ENCODE data around the gene GALNT17.

The GALNT17 gene

DNA sequence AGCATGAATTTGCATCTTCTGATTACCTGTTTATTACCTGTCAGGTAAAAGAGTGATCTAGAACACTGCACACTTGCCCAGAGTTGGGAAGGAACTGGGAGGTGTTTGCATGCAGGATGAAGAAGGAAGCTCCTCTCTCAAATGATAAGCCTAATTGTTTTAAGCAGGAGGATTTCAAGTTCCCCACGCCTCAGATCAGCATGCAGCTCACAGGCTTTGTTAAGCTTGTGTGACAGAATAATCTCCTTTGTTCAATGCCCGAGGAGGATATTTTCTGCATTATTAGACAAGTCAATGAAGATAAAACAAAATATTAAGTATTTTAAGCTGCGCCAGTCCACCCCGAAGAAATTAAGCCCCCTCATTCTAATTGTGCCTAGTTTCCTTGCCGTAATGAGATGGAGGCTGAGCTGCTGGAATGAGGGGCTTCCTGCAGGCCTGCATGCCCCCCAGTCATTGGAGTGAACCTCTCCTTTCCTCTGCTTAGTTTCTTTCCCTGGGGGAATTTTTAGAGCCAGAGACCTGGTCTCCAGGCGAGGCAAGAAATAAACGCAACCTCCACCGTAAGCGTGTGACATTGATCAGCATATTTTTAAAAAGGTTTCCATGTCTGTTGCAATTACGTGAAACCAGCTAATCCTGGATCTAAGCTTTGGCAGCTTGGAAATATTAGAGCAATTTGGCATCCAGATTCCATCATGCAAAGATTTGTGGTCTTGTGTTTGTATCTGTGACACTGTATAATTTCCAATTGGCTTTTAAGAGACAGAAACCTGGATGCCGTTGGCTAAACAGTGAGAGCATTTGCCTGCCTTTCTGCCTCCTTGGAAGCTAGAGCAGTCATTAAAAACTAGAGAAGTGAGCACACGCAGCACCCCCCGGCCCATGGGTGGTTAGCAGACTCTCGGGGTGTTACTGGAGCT, 376.0 kb downstream of the GALNT17 start:
- DNase-seq = no peak

DNA sequence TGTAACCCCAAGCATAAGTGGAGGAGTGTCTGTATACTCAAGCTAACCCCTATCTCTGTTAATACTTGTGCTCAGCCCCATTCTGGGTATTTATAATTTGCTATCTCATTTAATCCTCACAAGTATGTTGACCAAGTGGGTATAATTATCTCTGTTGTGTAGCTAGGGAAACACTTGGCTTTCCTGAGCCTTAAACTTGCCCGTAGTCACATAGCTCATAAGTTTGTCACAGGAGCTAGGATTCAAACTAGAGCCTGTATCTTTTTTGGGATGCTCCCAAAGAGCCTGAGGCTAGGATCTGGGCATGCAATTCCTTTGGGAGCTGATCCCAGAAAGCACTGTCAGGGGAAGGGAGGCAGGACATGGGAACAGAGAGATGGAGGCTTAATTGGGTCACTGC, 377.4 kb downstream of the GALNT17 start:
- DNase-seq = no peak

DNA sequence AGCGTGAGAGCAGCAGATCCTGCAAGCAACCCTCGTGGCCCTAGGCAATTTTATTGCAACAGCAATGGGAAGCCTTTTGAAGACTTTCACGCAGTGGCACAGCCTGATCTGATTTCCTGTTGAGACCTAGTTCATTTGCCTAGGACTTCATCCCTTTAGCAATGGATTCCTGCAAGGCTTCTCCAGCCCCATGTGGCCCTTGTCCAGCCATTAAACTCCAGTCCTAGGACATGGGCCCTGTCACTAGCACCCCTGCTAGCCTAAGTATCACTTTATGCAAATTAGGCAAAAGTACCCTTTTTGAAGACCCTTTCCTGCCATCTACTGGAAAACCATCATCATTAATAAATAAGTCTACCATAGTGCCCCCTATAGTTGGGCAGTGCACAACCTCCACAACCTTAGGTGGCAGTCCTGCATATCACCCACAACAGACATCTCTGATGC, 379.4 kb downstream of the GALNT17 start:
- no peak for DNase-seq

DNA sequence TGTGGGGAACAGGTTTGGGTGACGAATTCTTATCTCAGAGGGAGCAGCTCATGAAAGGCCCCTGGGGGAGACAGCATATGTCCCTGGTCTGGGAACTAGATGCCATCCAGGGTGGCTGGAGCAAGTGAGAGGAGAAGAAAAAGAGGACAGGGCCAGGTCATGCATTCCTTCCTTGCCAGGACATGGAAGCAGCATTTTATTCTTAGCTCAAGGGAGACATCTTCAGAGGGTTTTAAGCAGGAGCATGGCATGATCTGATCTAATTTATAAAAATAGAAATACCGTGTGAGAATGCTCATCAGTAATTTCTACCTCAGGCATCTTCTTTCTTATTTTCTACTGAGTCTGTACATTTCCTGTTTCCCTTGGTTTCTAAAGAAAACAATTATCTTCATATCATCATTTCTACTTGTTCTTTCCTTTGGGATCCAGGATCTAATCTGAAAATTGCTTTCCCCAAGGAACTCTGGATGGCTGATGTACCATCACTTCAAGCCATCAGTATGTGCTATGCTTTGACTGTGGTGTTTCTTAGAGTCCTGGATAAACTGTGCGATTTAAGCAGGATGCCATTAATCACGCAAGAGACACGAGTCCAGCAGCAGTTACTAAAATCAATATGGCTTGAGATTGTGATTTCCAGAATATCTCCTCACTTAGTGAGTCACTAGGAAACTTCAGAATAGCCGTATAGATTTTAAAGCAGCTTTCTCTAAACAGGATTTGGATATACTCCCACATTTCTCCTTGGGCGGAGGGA, 386.2 kb downstream of the GALNT17 start:
- DNase-seq = no peak

DNA sequence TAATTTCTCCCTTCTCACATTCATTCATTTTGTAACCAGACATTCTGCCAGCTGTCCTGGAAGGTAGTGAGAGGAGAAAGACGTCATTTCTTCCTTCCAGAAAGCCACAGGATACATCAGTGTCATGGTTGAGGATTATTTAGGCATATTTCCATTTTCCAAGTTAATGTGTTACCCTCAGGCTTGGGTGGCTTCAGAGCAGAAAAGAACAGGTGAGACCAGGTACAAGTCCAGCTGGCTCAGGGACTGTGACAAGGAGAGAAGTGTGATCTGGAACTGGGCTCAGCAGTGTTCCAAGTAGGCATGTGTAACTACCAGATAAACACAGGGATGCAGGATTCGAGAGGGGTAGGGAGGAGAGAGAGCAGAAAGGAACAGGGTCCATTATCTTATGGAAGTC, 386.9 kb downstream of the GALNT17 start:
- DNase-seq = no peak

DNA sequence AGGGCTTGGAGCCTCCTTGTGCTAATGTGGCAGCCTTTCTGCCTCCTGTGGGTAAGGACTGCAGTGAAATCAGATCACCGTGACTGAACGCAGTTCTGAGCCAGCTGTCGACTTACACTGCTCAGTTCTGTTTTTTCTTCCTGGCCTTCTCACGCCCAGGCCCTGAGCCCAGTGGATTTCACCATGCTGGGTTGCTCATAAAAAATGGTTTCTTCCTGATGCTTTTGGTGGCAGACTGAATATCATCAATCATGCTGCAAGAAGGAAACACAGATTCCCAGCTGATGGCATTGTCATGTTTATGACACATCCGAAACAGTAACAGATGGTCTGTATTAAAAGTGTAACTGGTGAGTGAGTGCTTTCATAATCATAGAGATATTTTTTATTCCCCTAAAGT, 389.6 kb downstream of the GALNT17 start:
- no peak for DNase-seq

DNA sequence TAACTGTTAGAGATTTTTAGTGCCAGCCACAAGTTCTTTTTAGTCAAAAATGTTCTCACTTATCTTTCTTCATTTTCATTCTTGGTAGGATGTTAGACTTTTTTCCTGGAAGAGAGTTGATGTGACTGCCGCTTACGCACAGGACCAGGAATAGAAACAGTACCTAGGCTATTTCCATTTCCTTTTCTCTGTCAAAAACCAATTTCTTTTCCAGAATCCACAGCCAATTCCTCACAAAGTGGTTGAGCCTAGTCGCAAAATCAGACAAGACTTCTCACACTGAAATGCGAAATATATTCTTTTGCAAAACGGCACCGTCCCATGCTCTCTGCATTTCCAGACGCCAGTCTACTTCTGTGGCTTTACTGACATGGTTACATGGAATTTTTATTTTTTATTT, 394.2 kb downstream of the GALNT17 start:
- DNase-seq = no peak

DNA sequence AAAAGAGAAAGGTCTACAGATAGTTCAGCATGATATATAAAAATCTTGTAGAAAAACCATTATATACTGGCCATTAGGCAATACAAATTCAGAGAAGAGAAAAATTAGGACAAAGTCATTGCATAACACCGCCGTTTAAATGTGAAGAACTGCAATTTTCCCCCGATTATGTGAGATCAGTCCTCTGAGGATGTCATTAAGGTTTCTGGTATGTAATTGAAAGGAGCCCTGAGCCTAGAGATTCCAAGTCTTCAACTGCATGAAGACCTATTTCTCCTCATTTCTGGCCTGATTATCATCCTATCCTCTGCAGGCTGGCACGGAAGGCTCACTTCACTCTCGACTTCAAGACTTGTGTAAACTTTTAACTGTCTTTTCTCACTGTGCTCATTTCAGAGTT, 395.3 kb downstream of the GALNT17 start:
- DNase-seq = no peak

DNA sequence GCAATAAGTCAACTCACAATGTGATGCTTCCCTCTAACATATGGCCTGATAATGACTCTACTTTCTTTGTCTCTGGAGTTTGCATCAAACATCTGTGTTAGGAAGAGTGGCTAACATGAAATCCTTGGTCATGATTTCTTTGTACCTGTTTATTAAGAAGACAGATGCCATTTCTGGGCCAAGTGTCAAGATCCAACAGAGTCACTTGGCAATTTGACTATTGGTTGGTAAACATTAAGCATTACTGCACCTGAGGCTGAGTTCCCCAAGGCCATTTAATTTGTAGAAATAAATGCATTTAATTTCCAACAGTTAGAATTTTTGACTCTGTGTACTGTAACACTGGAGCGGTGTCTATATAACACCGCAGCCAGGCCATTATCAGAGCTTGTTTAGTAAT, 403.7 kb downstream of the GALNT17 start:
- DNase-seq = no peak

DNA sequence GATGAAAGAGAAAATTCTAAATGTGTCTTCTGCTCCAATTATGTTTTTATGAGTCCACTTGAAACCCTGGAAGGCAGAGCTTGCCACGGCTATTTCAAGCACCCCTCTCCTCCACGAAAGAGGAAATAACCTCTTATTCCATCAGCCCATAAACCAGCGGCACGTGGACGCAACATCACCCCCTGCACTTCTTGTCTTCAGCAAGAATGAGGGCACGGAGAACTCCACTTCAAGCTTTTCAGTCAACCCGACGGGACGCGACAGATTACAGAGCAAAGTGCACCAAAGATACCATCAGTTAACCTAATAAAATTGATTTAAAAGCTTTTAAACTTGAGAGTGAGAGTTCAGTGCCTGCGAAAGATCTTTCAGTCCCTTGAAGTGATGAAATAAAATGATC, 406.3 kb downstream of the GALNT17 start:
- DNase-seq = no peak

DNA sequence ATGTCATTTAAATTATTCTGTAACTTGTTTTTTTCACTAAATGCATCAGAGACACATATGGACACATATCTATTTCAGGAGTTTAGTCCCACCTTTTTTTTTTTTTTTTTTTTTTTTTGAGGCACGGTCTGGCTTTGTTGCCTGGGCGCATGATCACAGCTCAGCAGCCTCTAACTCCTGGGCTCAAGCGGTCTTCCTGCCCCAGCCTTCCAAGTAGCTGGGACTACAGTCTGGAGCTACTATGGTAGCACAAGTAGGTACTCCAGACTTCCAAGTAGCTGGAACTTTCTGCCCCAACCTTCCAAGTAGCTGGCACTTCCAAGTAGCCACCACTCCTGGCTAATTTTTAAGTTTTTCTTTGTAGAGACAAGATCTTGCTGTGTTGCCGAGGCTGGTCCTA, 407.7 kb downstream of the GALNT17 start:
- DNase-seq = no peak

DNA sequence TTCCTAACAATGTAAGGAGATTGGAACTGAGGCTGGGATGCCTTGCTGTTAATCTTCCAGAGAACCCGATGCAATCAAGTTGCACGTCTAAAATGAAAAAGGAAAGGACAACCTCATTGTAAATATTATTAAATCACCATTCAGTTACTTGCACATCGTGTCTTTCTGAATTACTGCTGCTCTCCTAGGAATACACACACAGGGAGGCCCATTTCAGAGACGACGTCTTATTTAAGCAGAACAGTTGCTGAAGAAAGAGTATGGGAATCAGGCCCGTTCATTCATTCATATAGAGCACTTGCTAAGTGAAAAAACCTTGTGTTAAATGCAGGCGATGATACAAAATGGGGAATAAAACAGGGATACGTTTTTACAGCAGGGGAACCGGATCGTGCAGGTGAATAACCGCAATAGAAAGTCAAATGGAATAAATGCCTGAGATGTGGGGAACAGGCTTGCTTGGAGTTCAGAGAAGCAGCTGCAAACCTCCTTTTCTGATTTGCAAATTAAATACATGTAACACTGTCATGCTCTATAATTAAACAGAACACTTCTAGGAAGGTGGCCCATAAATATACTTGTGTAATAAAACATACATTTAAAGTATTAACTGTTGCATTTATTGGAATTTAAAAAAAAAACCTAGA, 409.9 kb downstream of the GALNT17 start:
- DNase-seq = no peak

DNA sequence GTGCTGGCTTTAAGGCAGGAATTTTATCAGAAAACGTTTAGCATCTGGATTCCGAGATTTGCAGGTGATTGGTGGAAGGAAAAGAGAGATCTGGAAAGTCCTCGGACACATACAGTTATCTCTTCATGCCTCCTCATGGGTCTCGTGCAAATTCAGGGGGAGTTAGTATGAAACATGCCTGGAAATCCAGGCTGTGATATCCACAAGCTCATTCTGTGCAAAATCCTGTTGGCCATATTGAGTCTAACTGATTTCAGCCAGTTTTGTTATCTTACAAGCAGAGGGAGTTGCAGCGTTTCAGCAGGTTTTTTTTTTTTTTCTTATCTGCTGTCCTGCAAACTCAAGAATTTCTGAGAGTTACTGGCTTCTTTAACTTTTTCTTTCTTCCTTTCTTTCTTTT, 411.5 kb downstream of the GALNT17 start:
- DNase-seq = no peak

DNA sequence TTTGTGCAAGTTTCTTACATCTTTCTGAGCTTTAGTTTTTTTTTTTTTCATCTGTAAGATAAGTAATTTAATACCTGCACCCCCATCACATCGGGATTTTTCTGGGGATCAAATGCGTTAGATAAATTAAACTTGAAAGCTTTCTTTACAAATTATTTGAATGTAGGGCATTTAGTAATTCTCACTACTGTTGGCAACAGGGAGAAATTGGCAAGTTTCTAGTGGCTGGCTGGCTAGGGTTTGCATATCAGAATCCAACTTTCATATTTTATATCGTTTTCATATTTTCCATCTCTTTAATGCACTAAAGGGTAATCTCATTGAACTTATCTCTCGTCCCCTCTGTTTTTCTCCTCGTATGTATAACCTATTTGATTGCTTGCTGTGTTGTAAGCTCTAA, 412.9 kb downstream of the GALNT17 start:
- DNase-seq = no peak

DNA sequence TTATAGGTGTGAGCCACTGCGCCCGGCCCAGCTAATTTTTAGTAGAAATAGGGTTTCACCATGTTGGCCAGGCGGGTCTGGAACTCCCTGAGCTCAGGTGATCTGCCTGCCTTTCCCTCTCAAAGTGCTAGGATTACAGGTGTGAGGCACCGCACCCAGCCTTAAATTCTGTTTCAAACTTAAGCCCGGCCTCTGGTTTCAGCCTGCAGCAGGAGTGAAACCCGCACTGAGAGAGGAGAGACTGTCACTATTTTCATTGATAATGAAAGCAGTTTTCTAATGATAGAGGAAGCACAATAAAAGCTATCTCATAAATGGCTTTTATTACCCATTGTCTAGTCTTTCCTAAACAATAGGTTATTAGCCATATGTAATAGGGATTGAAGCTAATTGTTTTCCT, 415.5 kb downstream of the GALNT17 start:
- no peak for DNase-seq

DNA sequence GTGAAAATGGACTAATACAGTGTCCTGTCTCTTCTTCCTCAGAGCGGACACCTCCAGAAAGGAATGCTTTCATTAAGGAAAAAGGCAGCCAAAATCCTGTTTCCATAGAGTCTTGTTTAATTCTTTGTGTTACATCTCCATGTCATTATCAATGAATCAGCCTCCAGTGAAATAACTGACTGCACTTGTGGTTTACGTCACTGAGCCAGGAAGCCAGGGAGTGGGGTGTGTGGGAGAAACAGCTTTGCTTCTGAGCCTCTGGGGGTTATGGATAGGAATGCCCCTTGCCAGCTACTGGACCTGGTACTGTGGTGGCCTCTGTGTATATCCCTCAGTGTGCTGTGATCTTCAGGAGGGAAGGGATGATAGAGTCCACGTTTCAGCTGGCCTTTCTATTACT, 416.8 kb downstream of the GALNT17 start:
- DNase-seq = no peak

DNA sequence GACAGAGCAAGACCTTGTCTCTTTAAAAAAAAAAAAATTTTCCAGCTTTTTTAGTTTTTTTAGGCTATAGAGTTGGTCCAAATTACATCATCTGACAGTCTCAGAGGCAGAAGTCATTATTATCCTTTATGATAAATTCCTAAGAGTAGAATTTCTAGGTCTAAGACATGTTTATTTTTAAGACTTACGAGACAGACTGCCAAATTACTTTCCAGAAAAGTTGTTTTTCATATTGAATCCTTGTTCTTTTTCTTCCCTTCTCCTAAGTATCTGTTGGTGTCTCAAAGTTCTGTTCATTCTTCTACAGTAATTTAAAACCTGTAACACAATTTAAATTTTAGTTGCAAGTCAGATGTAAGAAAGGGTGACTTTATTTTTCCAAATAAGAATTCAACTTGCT, 421.4 kb downstream of the GALNT17 start:
- no peak for DNase-seq

DNA sequence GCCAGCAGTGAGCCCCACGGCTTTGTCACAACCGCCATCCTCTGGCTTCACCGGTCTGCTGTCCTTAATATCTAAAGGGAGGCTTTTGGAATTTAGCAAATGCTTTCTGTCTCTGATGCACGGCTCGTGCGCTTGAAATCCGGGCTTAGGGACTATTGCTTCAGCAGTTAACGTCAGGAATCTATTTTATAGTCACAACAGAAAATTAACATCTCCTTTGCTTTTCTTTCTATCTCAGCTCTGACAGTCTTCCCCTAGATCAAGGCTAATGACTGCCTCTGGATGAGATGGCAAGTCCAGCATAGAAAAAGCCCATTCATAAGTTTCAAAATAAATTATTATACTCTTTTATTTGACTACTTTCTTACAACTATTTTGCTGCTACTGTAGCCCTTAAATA, 423.8 kb downstream of the GALNT17 start:
- no peak for DNase-seq

DNA sequence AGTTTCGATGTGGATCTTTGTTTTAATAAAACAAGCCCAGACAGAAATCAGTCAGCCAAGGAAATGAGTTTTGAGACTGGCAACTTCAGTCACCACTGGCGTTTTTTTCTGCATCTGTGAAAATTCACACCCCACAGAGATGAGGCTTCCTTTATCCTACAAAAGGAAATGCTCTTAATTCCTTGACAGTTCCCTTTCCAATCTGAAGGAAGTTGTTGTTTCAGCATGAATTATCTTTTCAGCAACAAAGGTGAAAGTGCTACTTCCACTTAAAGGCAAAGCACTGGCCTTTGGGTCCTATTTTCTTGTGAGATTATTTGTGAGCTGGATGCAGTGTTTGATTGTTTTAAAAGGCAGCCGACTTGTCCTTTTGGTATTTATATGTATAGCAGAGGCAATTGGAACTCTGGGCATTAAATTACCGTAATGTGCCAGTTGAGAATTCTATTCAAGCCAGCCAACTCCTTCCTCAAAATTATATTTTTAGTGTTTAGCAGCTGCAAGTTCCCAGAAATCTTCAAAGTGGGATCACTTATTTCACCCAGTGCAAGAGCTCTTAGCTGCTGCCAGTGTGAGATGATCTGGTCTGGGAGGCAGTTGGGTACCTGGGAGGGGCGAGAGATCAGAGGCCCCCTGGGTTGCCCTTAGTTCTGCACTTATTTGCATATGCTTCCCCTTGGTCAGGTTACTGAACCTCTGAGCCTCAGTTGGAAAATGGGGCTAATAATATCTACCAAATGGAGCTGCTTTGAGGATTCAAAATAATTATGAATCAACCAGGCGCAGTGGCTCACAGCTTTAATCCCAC, 427.1 kb downstream of the GALNT17 start:
- no peak for DNase-seq

DNA sequence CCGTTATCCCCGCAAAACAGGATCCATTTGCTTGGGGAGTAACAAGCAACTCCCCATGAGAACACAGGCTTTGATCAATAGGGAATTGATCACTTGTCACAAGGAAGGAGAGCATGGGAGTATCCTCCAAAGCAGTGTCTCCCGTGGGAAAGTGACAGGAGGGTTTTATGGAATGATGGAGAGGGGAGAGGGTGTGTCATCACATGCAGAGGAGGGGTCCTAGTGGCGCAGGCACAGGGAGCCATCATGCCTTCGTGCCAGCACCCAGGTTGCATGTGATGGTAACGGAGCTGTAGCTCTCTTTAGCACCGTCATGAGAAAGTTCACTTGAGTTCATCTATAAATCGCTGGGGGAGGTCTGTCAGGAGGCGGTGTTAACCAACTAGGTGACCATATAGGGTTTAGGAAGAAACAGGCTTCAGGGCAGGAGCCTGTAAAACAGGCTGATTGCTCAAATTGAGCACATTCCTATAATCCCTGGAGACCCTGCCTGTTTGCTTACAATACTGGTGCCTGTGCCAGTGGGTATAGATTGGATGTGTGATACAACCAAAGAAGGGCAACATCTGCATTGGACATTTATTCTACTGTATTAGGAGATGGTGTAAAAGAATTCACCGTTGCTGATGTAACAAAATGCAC, 428.5 kb downstream of the GALNT17 start:
- no peak for DNase-seq

DNA sequence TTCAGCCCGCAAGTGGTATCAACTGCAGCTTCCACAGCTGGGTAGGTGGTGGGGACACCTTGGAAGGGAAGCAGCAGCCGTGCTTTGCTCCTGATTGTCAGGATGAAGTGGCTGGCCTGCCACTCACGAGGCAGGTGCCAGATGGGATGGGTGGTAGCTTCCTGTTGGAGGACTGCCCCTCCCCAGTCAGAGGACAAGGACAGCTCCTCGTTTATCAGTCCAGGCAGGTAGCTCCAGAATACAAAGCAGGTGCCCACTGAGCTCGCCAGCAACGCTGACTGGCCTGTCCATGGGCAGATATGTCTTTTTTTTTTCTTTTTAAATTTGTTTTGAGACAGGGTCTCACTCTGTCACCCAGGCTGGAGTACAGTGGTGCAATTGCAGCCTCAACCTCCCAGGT, 431.3 kb downstream of the GALNT17 start:
- DNase-seq = no peak

DNA sequence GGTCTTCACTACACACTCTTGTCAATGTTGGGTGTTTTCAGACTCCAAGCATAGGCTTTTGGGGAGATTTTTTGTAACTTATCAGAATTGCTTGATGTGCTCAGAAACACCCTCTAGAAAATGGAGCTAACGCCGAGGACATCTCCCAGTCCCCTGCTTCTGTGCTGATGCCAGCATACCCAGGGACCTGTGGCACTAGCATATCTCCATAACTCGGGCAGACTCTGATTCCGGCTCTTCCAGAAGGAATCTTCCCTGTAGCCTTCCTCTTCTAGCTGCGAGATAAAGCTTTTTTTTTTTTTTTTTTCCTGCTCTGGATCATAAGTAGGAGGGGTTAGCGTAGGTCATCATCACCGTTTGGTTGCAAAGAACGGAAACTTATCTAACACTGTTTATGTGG, 434.4 kb downstream of the GALNT17 start:
- DNase-seq = no peak

Data from effector CD4-positive, alpha-beta T cell (primary cell).